SU-DHL-6 (cell line): Measurements from ENCODE around the gene CPVL.

ENCODE experiments used
- H2AFZ ChIP-seq: fragments of 200-600 bp; sonication (generic); 2 replicates; pipeline ENCODE4 v1.6.1; 2014; ENCODE audit warnings: low read depth, mild to moderate bottlenecking, moderate library complexity, mixed read lengths, antibody characterized with exemption, low read length; ENCODE audit not compliant: severe bottlenecking
- H3F3A ChIP-seq: fragments of 200-600 bp; shearing (Covaris generic); 2 replicates; pipeline ENCODE4 v1.6.0; 2016; ENCODE audit warnings: antibody characterized with exemption, mild to moderate bottlenecking; ENCODE audit not compliant: insufficient read depth
- H3K27ac ChIP-seq: fragments of 200-600 bp; sonication (generic); 2 replicates; pipeline ENCODE4 v1.5.1; 2016; ENCODE audit warnings: low read depth, mild to moderate bottlenecking, low read length, moderate library complexity, mixed read lengths
- H3K27me3 ChIP-seq: fragments of 200-600 bp; sonication (generic), shearing (Covaris generic); 2 replicates; pipeline ENCODE4 v1.6.0; 2014; ENCODE audit warnings: mild to moderate bottlenecking, low read length
- H3K36me3 ChIP-seq: fragments of 200-600 bp; sonication (generic); 2 replicates; pipeline ENCODE4 v1.6.1; 2014; ENCODE audit warnings: mild to moderate bottlenecking, low read length, mixed read lengths
- H3K4me2 ChIP-seq: fragments of 300-600, 200-600 bp; shearing (Covaris generic), sonication (generic); 2 replicates; pipeline ENCODE4 v1.6.0; 2014; ENCODE audit warnings: low read length, low read depth, mild to moderate bottlenecking; ENCODE audit not compliant: poor library complexity, severe bottlenecking
- H3K4me3 ChIP-seq: fragments of 200-600 bp; sonication (generic); 2 replicates; pipeline ENCODE4 v1.5.1; 2014; ENCODE audit warnings: antibody characterized with exemption, low read length, mild to moderate bottlenecking, mixed read lengths; ENCODE audit not compliant: insufficient read depth, poor library complexity, severe bottlenecking
- H3K79me2 ChIP-seq: fragments of 200-600 bp; sonication (generic); 2 replicates; pipeline ENCODE4 v1.6.1; 2014; ENCODE audit warnings: mild to moderate bottlenecking, low read length, moderate library complexity; ENCODE audit not compliant: insufficient read depth
- H3K9ac ChIP-seq: fragments of 200-600 bp; sonication (generic); 2 replicates; pipeline ENCODE4 v1.7.0; 2014; ENCODE audit warnings: mild to moderate bottlenecking, low read length
- H3K9me2 ChIP-seq: fragments of 200-600 bp; sonication (generic); replicated peaks from 2 replicates; pipeline ENCODE4 v1.6.1; 2014; ENCODE audit warnings: low read length; ENCODE audit not compliant: insufficient read depth
- H3K9me3 ChIP-seq: fragments of 200-600 bp; sonication (generic); 2 replicates; pipeline ENCODE4 v1.6.1; 2014; ENCODE audit warnings: low read length, mixed read lengths; ENCODE audit not compliant: insufficient read depth
- H4K20me1 ChIP-seq: fragments of 200-600 bp; sonication (generic); 2 replicates; pipeline ENCODE4 v1.6.1; 2014; ENCODE audit warnings: low read depth, mild to moderate bottlenecking, antibody characterized with exemption, low read length, moderate library complexity, mixed read lengths
- CTCF ChIP-seq: fragments of 200-600 bp; sonication (generic); IDR thresholded peaks from one replicate; pipeline ENCODE4 v1.5.1; 2017; ENCODE audit warnings: antibody characterized with exemption, mild to moderate bottlenecking, low read length, moderate library complexity; ENCODE audit not compliant: insufficient read depth, poor library complexity, severe bottlenecking
- EZH2phosphoT487 ChIP-seq: fragments of 200-600 bp; sonication (generic), shearing (Covaris generic); conservative IDR thresholded peaks from 2 replicates; pipeline ENCODE4 v1.6.1; 2018; ENCODE audit warnings: mild to moderate bottlenecking, antibody characterized with exemption, low read length, moderate library complexity, mixed read lengths

CPVL gene

GRCh38 chr7:28953633-28954032, 192.7 kb downstream of the CPVL start:
- Histone ChIP-seq H3K27me3 (no peaks in the 10 kb centered on the region), H3F3A (no peaks in the 10 kb centered on the region), H3K27ac (no peak overlapping the region), H4K20me1 (no peaks in the 10 kb centered on the region), H2AFZ (no peak overlapping the region), H3K9ac (no peak overlapping the region), H3K79me2 (no peaks in the 10 kb centered on the region), H3K9me2 (no peaks in the 10 kb centered on the region), H3K4me2 (peak overlapping the region; percentile 18), H3K36me3 (no peaks in the 10 kb centered on the region), H3K9me3 (no peaks in the 10 kb centered on the region), H3K4me3 (no peak overlapping the region)
- TF ChIP-seq EZH2phosphoT487: no peak
- TF ChIP-seq CTCF: no peak
